Left kidney (tissue), 2 donors: ENCODE data around the gene TAGLN. TPM values are rescaled to one million over a fixed set of nuclear protein-coding genes. Genes with fewer than 3 reads are reported as not detected.
"Not testable (repeated sequence)": the region's sequence is repeated elsewhere in the genome, so short reads cannot be mapped to it uniquely, and the experiment has no call there.

Source experiments
- DNase-seq: peaks from one replicate; pipeline ENCODE4 v3.0.0-alpha.2; 2013
- polyA plus RNA-seq: library from polyadenylated mRNA; unstranded; fragments of 120-200 nt; gene quantifications from one replicate; pipeline ENCODE4 v1.2.1, GENCODE V29; 2013; ENCODE audit not compliant: insufficient read length

The TAGLN gene
- polyA plus RNA-seq, 1 donor = 114 TPM

- DNase-seq = no peak
These were observed 19.8 kb upstream of the TAGLN start for GRCh38 chr11:117179048-117179999.

- DNase-seq = no peak
These were observed 19.1 kb upstream of the TAGLN start for GRCh38 chr11:117180020-117180419.

- DNase-seq = no peak
These were observed 18.2 kb upstream of the TAGLN start for GRCh38 chr11:117180661-117181585.

GRCh38 chr11:117181586-117182550, 17.3 kb upstream of the TAGLN start:
- DNase-seq = no peak

GRCh38 chr11:117182551-117182935, 16.6 kb upstream of the TAGLN start:
- DNase-seq = no peak

GRCh38 chr11:117183178-117183577, 16.0 kb upstream of the TAGLN start:
- DNase-seq = not testable (repeated sequence)

GRCh38 chr11:117183724-117184349, 15.3 kb upstream of the TAGLN start:
- DNase-seq = no peak

GRCh38 chr11:117185736-117186430, 13.3 kb upstream of the TAGLN start:
- DNase-seq = no peak

GRCh38 chr11:117186431-117186761, 12.8 kb upstream of the TAGLN start:
- no peak for DNase-seq

- DNase-seq = no peak
These were observed 12.2 kb upstream of the TAGLN start for GRCh38 chr11:117187007-117187406.

GRCh38 chr11:117187428-117187798, 11.8 kb upstream of the TAGLN start:
- no peak for DNase-seq

- no peak for DNase-seq
These were observed 11.2 kb upstream of the TAGLN start for GRCh38 chr11:117187799-117188481.

GRCh38 chr11:117188620-117189081, 10.5 kb upstream of the TAGLN start:
- DNase-seq = no peak

- DNase-seq = no peak
These were observed 9.8 kb upstream of the TAGLN start for GRCh38 chr11:117189191-117189940.

- DNase-seq = no peak
These were observed 9.1 kb upstream of the TAGLN start for GRCh38 chr11:117189941-117190544.

- no peak for DNase-seq
These were observed 7.3 kb upstream of the TAGLN start for GRCh38 chr11:117191680-117192400.

- no peak for DNase-seq
These were observed 6.7 kb upstream of the TAGLN start for GRCh38 chr11:117192401-117192875.
